Embryonic facial prominence (tissue), 1 donor: ENCODE measurements around the gene ACSF3.

Experiments
- DNase-seq: peaks from one replicate; pipeline ENCODE4 v3.0.0-alpha.2; 2016; ENCODE audit errors: extremely low spot score

ACSF3 gene

DNA sequence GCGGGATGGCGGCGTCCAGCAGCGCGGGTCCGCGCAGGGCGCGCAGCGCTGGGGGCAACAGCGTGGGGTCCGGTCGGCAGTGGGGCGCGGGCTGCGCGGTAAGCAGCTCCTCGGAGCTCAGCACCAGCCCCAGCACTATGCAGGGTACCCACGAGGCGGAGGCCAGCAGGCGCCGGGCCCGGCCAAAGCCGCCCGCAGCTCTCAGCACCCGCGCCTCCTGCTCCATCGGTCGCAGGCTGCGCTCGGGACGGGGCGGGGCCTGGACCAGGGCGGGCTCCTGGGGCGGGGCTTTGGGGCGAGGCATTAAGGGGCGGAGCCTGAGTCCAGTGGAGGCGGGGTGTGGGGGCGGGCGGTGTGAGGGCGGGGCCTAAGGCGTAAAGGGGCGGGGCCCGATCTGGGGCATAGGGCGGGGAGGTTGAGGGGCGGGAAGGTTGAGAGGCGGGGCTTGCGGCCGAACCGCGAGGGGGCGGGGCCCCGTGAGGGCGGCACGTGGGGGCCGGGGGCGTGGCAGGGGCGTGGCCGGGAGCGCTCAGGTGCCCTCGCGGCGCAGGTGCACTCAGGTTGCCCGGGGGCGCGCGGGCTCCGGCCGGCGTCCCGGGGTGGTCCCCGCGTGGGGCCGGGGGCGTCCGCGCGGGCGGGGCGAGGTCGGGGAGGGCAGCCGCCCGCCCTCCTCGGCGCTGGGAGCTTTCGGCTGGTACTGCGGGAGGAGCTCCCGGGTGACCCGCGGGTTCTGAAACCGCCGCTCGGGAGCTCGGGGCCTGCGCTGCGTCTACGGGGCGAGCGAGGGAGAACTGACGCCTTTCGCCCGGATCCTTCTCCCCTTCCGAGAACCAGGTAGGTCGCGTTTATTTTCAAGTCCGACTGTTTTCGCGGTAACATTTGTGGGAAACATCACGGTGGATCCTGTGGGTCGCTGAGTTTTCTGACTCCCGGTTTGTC is 108.1 kb downstream of the ACSF3 start:
- DNase-seq, result no peak

DNA sequence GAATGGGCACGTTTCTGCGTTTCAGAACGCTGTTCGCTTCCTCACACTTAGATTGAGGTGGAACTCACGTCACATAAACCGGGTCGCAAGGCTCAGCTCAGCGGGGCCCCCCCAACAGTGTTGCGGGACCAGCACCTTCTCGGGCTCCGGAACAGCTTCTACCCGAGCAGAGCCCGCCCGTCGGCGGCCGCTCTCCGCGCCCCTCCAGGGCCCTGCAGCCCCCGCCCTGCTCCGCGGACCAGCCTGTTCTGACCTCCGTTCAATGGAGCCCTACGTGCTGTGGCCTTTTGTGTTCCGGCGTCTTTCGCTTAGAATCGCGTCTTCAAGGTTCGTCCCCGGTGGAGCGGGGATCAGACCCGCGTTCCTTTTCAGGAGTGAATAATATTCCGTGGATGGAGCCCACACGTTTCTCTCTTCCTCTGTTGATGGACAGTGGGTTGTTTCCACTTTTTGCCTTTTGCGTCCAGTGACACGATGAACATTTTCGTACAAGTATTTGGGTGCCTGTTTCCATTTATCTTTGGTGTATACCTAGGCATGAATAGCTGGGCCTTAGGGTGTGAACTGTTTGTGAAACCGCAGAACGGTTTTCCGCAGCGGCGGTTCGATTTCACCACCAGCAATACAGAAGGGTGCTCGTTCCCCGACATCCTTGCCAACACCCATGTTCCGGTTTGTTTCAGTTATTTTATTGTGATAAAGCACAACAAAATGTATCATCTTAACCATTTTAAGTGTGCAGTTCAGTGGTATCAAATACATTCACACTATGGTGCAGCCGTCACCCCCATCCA is 109.0 kb downstream of the ACSF3 start:
- DNase-seq, result no peak
